HCT116 (cell line): ENCODE results near the gene VPS25.

ENCODE experiments used
- TCF7L2 ChIP-seq: IDR thresholded peaks from 2 replicates; pipeline ENCODE4 v1.7.0; 2011; ENCODE audit warnings: borderline replicate concordance, inconsistent platforms; ENCODE audit not compliant: insufficient read depth, insufficient read length; ENCODE audit errors: extremely low read depth
- TF ChIP-seq, protein P1 (sequence below), 3 experiments: fragments of 200-600 bp in 1 of 3; sonication (generic) in 1 of 3; IDR thresholded peaks in 2 of 3; conservative IDR thresholded peaks in 1 of 3; 2 replicates each; pipeline ENCODE4 v1.5.1; 2012 to 2017; ENCODE audit warnings: low read depth in 2 of 3, low read length in 2 of 3, antibody characterized with exemption in 1 of 3, borderline replicate concordance in 1 of 3, control low read depth in 1 of 3, mild to moderate bottlenecking in 1 of 3, mixed read lengths in 1 of 3, mixed run types in 1 of 3, moderate library complexity in 1 of 3; ENCODE audit not compliant: insufficient read depth in 1 of 3

DNA sequence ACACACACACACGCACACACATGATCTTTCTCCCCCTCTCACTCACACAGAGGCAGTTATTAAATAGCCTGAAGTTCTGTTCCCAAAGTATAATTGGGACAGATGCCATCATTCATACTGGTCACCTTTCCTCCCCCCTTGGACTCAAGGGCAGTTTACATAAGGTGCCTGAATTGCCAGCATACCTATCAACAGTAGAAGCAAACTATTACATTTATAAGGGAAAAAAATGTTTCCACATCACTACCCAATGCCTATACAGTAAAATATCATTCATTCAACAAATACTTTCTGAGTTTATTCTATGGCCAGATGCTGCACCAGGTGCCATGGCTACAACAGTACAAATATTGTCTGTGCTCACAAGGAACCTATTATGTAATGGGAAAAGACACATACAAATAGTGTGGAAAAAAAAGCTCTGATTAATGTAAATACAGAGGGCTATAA is 31.7 kb downstream of the VPS25 start:
- TF ChIP-seq, protein P1, sequence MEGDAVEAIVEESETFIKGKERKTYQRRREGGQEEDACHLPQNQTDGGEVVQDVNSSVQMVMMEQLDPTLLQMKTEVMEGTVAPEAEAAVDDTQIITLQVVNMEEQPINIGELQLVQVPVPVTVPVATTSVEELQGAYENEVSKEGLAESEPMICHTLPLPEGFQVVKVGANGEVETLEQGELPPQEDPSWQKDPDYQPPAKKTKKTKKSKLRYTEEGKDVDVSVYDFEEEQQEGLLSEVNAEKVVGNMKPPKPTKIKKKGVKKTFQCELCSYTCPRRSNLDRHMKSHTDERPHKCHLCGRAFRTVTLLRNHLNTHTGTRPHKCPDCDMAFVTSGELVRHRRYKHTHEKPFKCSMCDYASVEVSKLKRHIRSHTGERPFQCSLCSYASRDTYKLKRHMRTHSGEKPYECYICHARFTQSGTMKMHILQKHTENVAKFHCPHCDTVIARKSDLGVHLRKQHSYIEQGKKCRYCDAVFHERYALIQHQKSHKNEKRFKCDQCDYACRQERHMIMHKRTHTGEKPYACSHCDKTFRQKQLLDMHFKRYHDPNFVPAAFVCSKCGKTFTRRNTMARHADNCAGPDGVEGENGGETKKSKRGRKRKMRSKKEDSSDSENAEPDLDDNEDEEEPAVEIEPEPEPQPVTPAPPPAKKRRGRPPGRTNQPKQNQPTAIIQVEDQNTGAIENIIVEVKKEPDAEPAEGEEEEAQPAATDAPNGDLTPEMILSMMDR (IDR thresholded peaks at IDR 0.05 in 2 of 3, conservative IDR thresholded peaks at IDR 0.05 in 1 of 3; ENCODE audit: borderline replicate concordance in 1 of 3, insufficient read depth in 1 of 3, low read depth in 2 of 3, low read length in 2 of 3) = no peak
- TF ChIP-seq TCF7L2 = no peak
